Measurements from ENCODE around the gene TSC22D1.

TSC22D1 gene

DNA sequence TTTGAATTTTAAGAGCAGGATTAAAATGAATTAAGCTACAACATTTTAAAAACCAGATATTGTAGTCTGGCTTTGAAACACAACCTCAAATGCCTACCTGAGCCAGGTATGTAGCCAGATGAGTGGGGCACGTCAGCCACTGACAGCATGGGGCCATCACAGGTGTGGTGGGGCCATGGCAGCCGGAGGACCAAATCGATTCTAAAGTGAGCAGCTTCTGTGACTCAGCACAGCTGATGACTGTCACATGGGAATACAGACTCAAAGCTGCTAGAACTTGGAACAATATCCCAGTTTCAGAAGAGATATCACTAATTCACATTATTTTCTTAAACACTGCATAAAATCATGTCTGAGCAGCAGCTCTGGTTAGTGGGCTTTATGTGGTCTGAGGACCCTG, 149.7 kb downstream of the TSC22D1 start:
- TF ChIP-seq ZNF274 (IDR thresholded peaks at IDR 0.05; ENCODE audit: low read depth, low read length), result no peak
- H3K4me3 ChIP-seq (ENCODE audit: low read length), result no peak overlapping the region

- no peak overlapping the region for H3K4me3 ChIP-seq (ENCODE audit: low read length)
These were observed 150.4 kb downstream of the TSC22D1 start for GRCh38 chr13:44425815-44426078.

GRCh38 chr13:44425041-44425814, 150.9 kb downstream of the TSC22D1 start:
- no peak overlapping the region for H3K4me3 ChIP-seq (ENCODE audit: low read length)
- TF ChIP-seq ZNF274 (IDR thresholded peaks at IDR 0.05; ENCODE audit: low read depth, low read length), result no peak

More at GRCh38 chr13:44425815-44426078, 150.4 kb downstream of the TSC22D1 start:
- no peak for TF ChIP-seq ZNF274 (IDR thresholded peaks at IDR 0.05; ENCODE audit: low read depth, low read length)

DNA sequence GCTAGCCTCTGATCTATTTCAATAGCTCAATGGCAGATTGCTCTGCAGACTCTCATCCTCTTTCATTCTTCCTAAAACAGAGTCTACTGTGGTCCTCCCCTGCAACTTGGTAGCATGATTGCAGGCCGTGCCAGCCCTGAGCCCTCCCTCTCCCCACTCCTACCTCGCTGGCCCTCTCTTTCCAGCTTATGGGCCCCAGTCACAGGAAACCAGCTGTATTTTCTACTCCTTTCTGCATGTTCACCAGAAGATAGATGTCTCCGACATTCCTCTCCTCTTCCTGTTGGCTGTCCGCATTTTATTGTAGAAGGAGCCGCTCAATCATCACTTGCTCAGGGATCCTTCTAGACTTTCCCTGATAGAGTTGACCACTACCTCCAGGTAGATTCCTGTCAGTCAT, 152.3 kb downstream of the TSC22D1 start:
- TF ChIP-seq ZNF274 (IDR thresholded peaks at IDR 0.05; ENCODE audit: low read depth, low read length), result no peak
- no peak overlapping the region for H3K4me3 ChIP-seq (ENCODE audit: low read length)

DNA sequence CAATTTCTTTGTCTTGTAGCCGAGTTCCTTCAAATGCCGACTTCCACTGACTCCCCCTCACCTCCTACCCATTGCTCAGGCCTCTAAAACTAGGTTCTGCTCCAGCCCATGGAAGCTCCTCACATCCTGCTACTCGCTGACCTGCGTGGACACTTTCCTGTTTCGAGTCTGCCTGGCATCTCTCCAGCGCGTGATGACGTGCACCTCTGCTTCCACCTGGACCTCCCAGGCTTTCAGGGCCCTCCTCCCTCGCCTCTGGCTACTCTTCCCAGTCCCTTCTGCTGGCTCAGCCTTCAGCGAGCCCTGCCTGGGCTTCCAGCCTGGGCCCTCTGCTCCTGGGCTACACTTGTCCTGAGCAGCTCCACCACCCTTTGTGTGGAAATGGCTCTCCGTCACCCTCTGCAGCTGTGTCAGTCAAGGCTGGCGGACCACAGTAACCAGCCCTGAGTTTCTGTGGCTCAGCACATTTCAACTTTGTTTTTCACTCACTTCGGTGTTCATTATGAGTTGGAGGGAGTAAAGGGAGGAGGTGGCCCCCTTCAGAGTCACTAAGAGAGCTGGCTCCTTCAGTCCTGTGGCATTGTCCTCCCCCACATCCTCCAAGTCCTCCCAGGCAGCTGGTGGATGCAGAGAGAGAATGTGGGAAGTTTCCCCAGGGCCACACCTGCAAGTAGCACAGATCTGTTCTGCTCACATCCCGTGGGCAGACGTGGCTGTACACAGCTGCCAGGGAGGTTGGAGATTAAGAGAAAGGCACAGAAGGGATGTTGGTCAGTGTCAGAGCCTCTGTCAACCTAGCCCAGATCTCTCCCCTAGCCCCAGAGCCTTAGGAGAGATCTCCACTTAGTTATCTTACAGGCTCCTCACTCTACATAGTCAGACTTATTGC, 153.1 kb downstream of the TSC22D1 start:
- no peak for TF ChIP-seq ZNF274 (IDR thresholded peaks at IDR 0.05; ENCODE audit: low read depth, low read length)
- no peak overlapping the region for H3K4me3 ChIP-seq (ENCODE audit: low read length)

- no peak for TF ChIP-seq ZNF274 (IDR thresholded peaks at IDR 0.05; ENCODE audit: low read depth, low read length)
- H3K4me3 ChIP-seq (ENCODE audit: low read length), result no peak overlapping the region
These were observed 154.1 kb downstream of the TSC22D1 start for GRCh38 chr13:44421853-44422525.

DNA sequence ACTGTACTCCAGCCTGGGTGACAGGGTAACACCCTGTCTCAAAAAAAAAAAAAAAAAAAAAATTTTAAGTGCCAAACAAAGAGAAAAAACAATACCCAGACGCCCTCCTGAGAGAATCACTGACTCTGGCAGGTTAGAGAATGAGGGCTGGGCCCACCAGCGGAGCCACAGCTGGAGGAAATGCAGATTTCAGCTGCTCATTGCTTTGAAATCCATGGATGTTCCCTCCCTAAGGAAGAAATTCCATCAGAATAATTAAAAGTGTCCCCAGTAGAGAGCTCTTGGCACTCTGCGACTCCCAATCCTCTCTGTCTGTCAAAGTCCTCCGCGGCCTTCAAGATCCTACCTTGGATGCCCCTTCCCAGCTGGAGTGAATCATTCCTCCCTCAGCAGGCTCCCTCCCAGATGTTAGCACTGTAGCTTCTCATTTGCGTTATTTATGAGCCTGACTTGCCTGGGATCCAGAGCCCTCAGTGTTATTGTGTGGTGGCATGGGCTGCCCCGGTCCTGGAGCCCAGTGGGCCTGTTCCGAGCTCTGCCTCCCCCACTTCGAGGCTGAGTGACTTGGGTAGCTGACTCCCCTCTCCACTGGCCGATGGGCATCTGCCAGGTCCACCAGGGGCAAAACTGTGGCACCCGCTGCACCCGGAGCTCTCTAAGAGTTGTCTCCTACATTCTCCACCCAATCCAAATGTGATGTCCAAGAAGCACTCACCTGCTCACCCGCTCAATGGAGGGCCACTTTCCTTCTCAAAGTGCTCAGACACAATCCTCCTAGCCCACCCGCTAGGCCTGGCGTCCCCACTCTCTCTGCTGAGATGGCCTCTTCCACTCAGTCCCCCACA, 155.5 kb downstream of the TSC22D1 start:
- no peak for TF ChIP-seq ZNF274 (IDR thresholded peaks at IDR 0.05; ENCODE audit: low read depth, low read length)

DNA sequence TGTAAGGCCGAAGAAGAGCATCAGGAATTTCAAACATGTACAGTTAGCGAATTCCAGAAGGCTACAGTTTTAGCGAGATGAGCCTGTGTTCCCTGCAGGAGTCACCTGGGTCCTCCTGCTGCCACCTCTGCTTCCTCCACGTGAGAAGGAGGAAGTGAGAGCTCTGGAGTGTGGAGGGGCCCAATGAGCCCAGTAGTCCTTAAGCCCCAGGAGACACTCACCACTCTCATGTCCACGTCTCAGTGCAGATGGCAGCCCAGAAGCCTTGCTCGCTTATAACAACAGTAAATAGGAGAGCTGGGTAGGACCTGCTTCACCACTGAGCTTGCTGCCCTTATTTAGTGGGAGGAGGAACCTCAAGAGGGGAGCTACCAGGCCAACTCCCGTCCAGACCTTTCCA, 158.3 kb downstream of the TSC22D1 start:
- no peak for TF ChIP-seq ZNF274 (IDR thresholded peaks at IDR 0.05; ENCODE audit: low read depth, low read length)

More for the DNA sequence above, 155.5 kb downstream of the TSC22D1 start:
- H3K4me3 ChIP-seq (ENCODE audit: low read length), result no peak overlapping the region

GRCh38 chr13:44417446-44417845, 158.7 kb downstream of the TSC22D1 start:
- no peak for TF ChIP-seq ZNF274 (IDR thresholded peaks at IDR 0.05; ENCODE audit: low read depth, low read length)
- H3K4me3 ChIP-seq (ENCODE audit: low read length), result no peak overlapping the region

More for the DNA sequence above, 158.3 kb downstream of the TSC22D1 start:
- H3K4me3 ChIP-seq (ENCODE audit: low read length), result no peak overlapping the region

- TF ChIP-seq ZNF274 (IDR thresholded peaks at IDR 0.05; ENCODE audit: low read depth, low read length), result no peak
- H3K4me3 ChIP-seq (ENCODE audit: low read length), result no peak overlapping the region
These were observed 159.4 kb downstream of the TSC22D1 start for GRCh38 chr13:44416744-44417143.

DNA sequence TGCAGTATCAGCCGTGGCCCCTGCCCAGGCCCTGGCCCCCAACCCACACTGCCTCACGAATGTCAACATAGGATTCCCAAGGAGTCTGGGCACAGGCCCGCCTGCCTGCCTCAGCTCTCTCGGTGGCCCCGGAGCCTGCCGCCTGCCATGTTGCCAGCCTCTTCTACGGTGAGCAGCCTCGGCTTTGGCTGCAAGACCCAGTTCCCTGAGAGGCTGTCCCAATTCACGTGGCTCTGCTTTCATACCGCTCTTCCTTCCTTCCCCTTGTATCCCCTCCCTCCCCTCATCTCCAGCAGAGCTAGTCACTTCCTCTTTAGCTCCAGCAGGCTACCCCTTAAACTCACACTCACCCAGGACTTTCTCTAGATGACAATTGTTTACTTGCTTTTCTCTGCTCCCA, 159.8 kb downstream of the TSC22D1 start:
- no peak for TF ChIP-seq ZNF274 (IDR thresholded peaks at IDR 0.05; ENCODE audit: low read depth, low read length)
- H3K4me3 ChIP-seq (ENCODE audit: low read length), result no peak overlapping the region

GRCh38 chr13:44415815-44416214, 160.3 kb downstream of the TSC22D1 start:
- TF ChIP-seq ZNF274 (IDR thresholded peaks at IDR 0.05; ENCODE audit: low read depth, low read length), result no peak

DNA sequence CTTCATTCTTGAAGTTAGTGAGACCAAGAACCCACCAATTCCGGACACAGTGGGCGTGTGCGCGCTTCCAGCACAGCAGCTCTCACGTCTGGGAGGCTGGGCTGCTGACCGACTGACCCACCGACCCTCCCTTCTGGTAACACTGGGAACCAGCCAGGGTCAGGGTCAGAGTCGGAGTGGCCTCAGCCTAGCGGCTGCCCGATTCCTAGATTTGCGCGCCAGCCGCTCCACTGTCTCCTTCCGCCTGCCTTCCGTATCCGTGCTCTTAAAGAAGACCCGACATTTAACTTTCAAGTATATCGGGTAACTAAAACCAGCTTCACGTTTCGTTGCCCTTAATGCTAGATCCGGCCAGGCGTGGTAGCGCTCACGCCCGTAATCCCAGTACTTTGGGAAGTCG, 161.4 kb downstream of the TSC22D1 start:
- no peak for TF ChIP-seq ZNF274 (IDR thresholded peaks at IDR 0.05; ENCODE audit: low read depth, low read length)
- no peak overlapping the region for H3K4me3 ChIP-seq (ENCODE audit: low read length)

More at GRCh38 chr13:44415815-44416214, 160.3 kb downstream of the TSC22D1 start:
- H3K4me3 ChIP-seq (ENCODE audit: low read length), result no peak overlapping the region

- no peak for TF ChIP-seq ZNF274 (IDR thresholded peaks at IDR 0.05; ENCODE audit: low read depth, low read length)
- H3K4me3 ChIP-seq (ENCODE audit: low read length), result no peak overlapping the region
These were observed 163.0 kb downstream of the TSC22D1 start for GRCh38 chr13:44413095-44413494.
